Amniotic stem cell (primary cell): ENCODE data around the gene FOLR1.

ENCODE experiments used
- DNase-seq: peaks from one replicate; lab custom pipeline; 2025; lab: John Stamatoyannopoulos, UW

The FOLR1 gene

GRCh38 chr11:72235351-72236057 lies 43.6 kb downstream of the FOLR1 start:
- DNase-seq, result no peak

GRCh38 chr11:72236083-72236697 lies 44.2 kb downstream of the FOLR1 start:
- no peak for DNase-seq

GRCh38 chr11:72236774-72237111 lies 44.8 kb downstream of the FOLR1 start:
- DNase-seq, result no peak

- DNase-seq, result no peak
Observed at GRCh38 chr11:72237112-72237931, 45.4 kb downstream of the FOLR1 start.

- no peak for DNase-seq
Observed at GRCh38 chr11:72238040-72238450, 46.1 kb downstream of the FOLR1 start.

GRCh38 chr11:72238492-72239312 lies 46.8 kb downstream of the FOLR1 start:
- no peak for DNase-seq

GRCh38 chr11:72239313-72239848 lies 47.4 kb downstream of the FOLR1 start:
- DNase-seq, result no peak

GRCh38 chr11:72239849-72240460 lies 48.0 kb downstream of the FOLR1 start:
- DNase-seq, result no peak

- DNase-seq, result no peak
Observed at GRCh38 chr11:72240461-72241290, 48.7 kb downstream of the FOLR1 start.

- no peak for DNase-seq
Observed at GRCh38 chr11:72241291-72241781, 49.4 kb downstream of the FOLR1 start.

GRCh38 chr11:72242141-72242540 lies 50.2 kb downstream of the FOLR1 start:
- DNase-seq, result no peak

GRCh38 chr11:72243173-72244059 lies 51.5 kb downstream of the FOLR1 start:
- no peak for DNase-seq

- no peak for DNase-seq
Observed at GRCh38 chr11:72244060-72244360, 52.1 kb downstream of the FOLR1 start, which contains the start of gene PHOX2A. Gene PHOX2A, minus strand, starts transcription at chr11:72244176. Its CDS starts 172 bp downstream, at chr11:72244004.

- DNase-seq, result no peak
Observed at GRCh38 chr11:72244361-72245262, 52.7 kb downstream of the FOLR1 start.

- DNase-seq, result no peak
Observed at GRCh38 chr11:72245263-72245816, 53.4 kb downstream of the FOLR1 start.
